OCI-LY3 (cell line): ENCODE results near the gene RAD51AP2.

Experiments
- CTCF ChIP-seq: fragments of 200-600, 300-600 bp; sonication (generic); IDR thresholded peaks from 2 replicates; pipeline ENCODE4 v1.5.1; 2014; ENCODE audit warnings: antibody characterized with exemption, low read length, low read depth
- EZH2phosphoT487 ChIP-seq: fragments of 200-600 bp; shearing (Covaris generic); IDR thresholded peaks from 2 replicates; pipeline ENCODE4 v1.6.1; 2018; ENCODE audit warnings: antibody characterized with exemption, mixed run types, low read depth

- no peak for TF ChIP-seq CTCF
- no peak for TF ChIP-seq EZH2phosphoT487
Measured at GRCh38 chr2:17558878-17559277, 40.6 kb upstream of the RAD51AP2 start.
